ENCODE measurements around the gene BCS1L. TPM values are rescaled to one million over a fixed set of nuclear protein-coding genes. Genes with fewer than 3 reads are reported as not detected.
A peak's percentile ranks its signal among the peaks of the same experiment; 100 is the strongest.

Gene BCS1L
- total and polyA plus RNA-seq, 9 of the 15 experiments (the other 6 are each of a cell fraction or from before 2014, with no cell fraction given) = 37.6 to 103 (median 56.7) TPM

- TF ChIP-seq ZNF407 (IDR thresholded peaks at IDR 0.05; ENCODE audit: low read depth) (no peak), KDM4B (IDR thresholded peaks at IDR 0.05; ENCODE audit: borderline replicate concordance in 2 of 2, low read depth in 1 of 2) (no peak), BCL6 (CRISPR knock-in tag; IDR thresholded peaks at IDR 0.05) (no peak), ZBTB17 (CRISPR knock-in tag; IDR thresholded peaks at IDR 0.05) (peak; percentile 35; the same call in 1 of the 2 replicates), POLR2H (tag; IDR thresholded peaks at IDR 0.05; ENCODE audit: low read depth) (no peak), BDP1 (IDR thresholded peaks at IDR 0.05; ENCODE audit: insufficient read depth, insufficient read length) (no peak), COPS2 (conservative IDR thresholded peaks at IDR 0.05) (no peak), VEZF1 (CRISPR knock-in tag; IDR thresholded peaks at IDR 0.05) (peak; percentile 59; the same call in 1 of the 2 replicates), RBM34 (IDR thresholded peaks at IDR 0.05; ENCODE audit: borderline replicate concordance, insufficient read depth, low read length) (no peak), CBX8 (IDR thresholded peaks at IDR 0.05; ENCODE audit: borderline replicate concordance, extremely low read depth, low read depth, low read length, poor library complexity, severe bottlenecking) (no peak), TEAD2 (tag; IDR thresholded peaks at IDR 0.05) (no peak), E2F1 (CRISPR knock-in tag; IDR thresholded peaks at IDR 0.05) (no peak), ZNF408 (CRISPR knock-in tag; IDR thresholded peaks at IDR 0.05; ENCODE audit: low read depth) (no peak), CBX1 (IDR thresholded peaks at IDR 0.05; ENCODE audit: low read depth) (no peak; the same call in 1 of the 2 replicates)
Observed at GRCh38 chr2:218671654-218672566, 12.4 kb downstream of the BCS1L start, which contains the start of the genes RNF25 and STK36 (continued).

Data from K562 (cell line).